H7 (cell line): Measurements from ENCODE around the gene VAT1. TPM values are rescaled to one million over a fixed set of nuclear protein-coding genes. Genes with fewer than 3 reads are reported as not detected.
"Not testable (repeated sequence)": the region's sequence is repeated elsewhere in the genome, so short reads cannot be mapped to it uniquely, and the experiment has no call there.

Experiments used
- DNase-seq: peaks from one replicate; pipeline ENCODE4 v3.0.0; 2012
- H3K27me3 ChIP-seq: 2 replicates; pipeline ENCODE4 v1.6.0; 2011; ENCODE audit warnings: mild to moderate bottlenecking, low read length; ENCODE audit not compliant: control insufficient read depth, insufficient read depth
- H3K36me3 ChIP-seq: replicated peaks from 2 replicates; pipeline ENCODE4 v1.5.1; 2011; ENCODE audit warnings: low read length; ENCODE audit not compliant: control insufficient read depth, insufficient read depth
- H3K4me3 ChIP-seq: 2 replicates; pipeline ENCODE4 v1.5.1; 2011; ENCODE audit warnings: low read depth, mild to moderate bottlenecking, control low read depth, low read length, moderate library complexity; ENCODE audit not compliant: insufficient read depth
- total RNA-seq: library from RNA; depleted of rRNA; stranded (reverse); fragments of >200 nt; shearing (Covaris generic); gene quantifications from 2 replicates; pipeline ENCODE4 v1.2.3, GENCODE V29; 2014; rRNA removed

The VAT1 gene
- 263 and 264 TPM in 2 replicates for total RNA-seq

GRCh38 chr17:43021741-43022512 is at the start of gene VAT1:
Gene VAT1, minus strand, starts transcription at chr17:43022385. Its CDS starts 63 bp downstream, at chr17:43022322.
- Histone ChIP-seq H3K4me3 (peak within 1 kb of the TSS; percentile 98), H3K27me3 (no peaks in the 10 kb centered on the region), H3K36me3 (peaks cover 12% of the 10 kb centered on the region)
- DNase-seq, result peak; percentile 96

- Histone ChIP-seq H3K36me3 (no peaks in the 10 kb centered on the region; the same call in 1 of the 2 replicates), H3K27me3 (no peaks in the 10 kb centered on the region), H3K4me3 (no peak overlapping the region)
- DNase-seq, result no peak
Measured at GRCh38 chr17:43070872-43071271, 48.7 kb upstream of the VAT1 start.

GRCh38 chr17:43070257-43070656 is 48.1 kb upstream of the VAT1 start:
- Histone ChIP-seq H3K36me3 (no peaks in the 10 kb centered on the region; the same call in 1 of the 2 replicates), H3K27me3 (no peaks in the 10 kb centered on the region), H3K4me3 (no peak overlapping the region)
- DNase-seq, result no peak

GRCh38 chr17:43069368-43069898 is 47.2 kb upstream of the VAT1 start:
- H3K4me3 ChIP-seq, result no peak overlapping the region
- no peak for DNase-seq
- no peaks in the 10 kb centered on the region for H3K27me3 ChIP-seq
- no peaks in the 10 kb centered on the region; the same call in 1 of the 2 replicates for H3K36me3 ChIP-seq

- no peaks in the 10 kb centered on the region; the same call in 1 of the 2 replicates for H3K36me3 ChIP-seq
- DNase-seq, result no peak
- H3K4me3 ChIP-seq, result no peak overlapping the region
- H3K27me3 ChIP-seq, result no peaks in the 10 kb centered on the region
Measured at GRCh38 chr17:43068570-43069367, 46.6 kb upstream of the VAT1 start.

- Histone ChIP-seq H3K27me3 (no peaks in the 10 kb centered on the region), H3K36me3 (no peaks in the 10 kb centered on the region), H3K4me3 (no peak overlapping the region)
- no peak for DNase-seq
Measured at GRCh38 chr17:43062984-43063638, 40.9 kb upstream of the VAT1 start.

GRCh38 chr17:43056051-43056450 is 33.9 kb upstream of the VAT1 start:
- no peak for DNase-seq
- H3K36me3 ChIP-seq, result peaks cover 5% of the 10 kb centered on the region

GRCh38 chr17:43053008-43053407 is 30.8 kb upstream of the VAT1 start:
- not testable (repeated sequence) for H3K4me3 ChIP-seq, DNase-seq, H3K27me3 ChIP-seq, H3K36me3 ChIP-seq

More at GRCh38 chr17:43056051-43056450, 33.9 kb upstream of the VAT1 start:
- Histone ChIP-seq H3K4me3 (no peak overlapping the region), H3K27me3 (no peaks in the 10 kb centered on the region)

- Histone ChIP-seq H3K36me3 (peaks cover 6% of the 10 kb centered on the region), H3K27me3 (no peaks in the 10 kb centered on the region), H3K4me3 (no peak overlapping the region)
- DNase-seq, result no peak
Measured at GRCh38 chr17:43051969-43052368, 29.8 kb upstream of the VAT1 start.

- H3K36me3 ChIP-seq, result peaks cover 2% of the 10 kb centered on the region
- H3K27me3 ChIP-seq, result no peaks in the 10 kb centered on the region
- DNase-seq, result no peak
- H3K4me3 ChIP-seq, result no peak overlapping the region
Measured at GRCh38 chr17:43044024-43044423, 21.8 kb upstream of the VAT1 start.

GRCh38 chr17:43043307-43043706 is 21.1 kb upstream of the VAT1 start:
- H3K36me3 ChIP-seq, result peaks cover 2% of the 10 kb centered on the region
- no peak for DNase-seq
- H3K4me3 ChIP-seq, result no peak overlapping the region
- H3K27me3 ChIP-seq, result no peaks in the 10 kb centered on the region

- peak; percentile 45 for DNase-seq
- H3K27me3 ChIP-seq, result no peaks in the 10 kb centered on the region
- no peaks in the 10 kb centered on the region; the same call in 1 of the 2 replicates for H3K36me3 ChIP-seq
Measured at GRCh38 chr17:43042025-43042628, 19.9 kb upstream of the VAT1 start.

GRCh38 chr17:43040655-43041054 is 18.5 kb upstream of the VAT1 start:
- Histone ChIP-seq H3K36me3 (no peaks in the 10 kb centered on the region; the same call in 1 of the 2 replicates), H3K4me3 (no peak overlapping the region), H3K27me3 (no peaks in the 10 kb centered on the region)
- peak; percentile 30 for DNase-seq

More at GRCh38 chr17:43042025-43042628, 19.9 kb upstream of the VAT1 start:
- no peak overlapping the region for H3K4me3 ChIP-seq

GRCh38 chr17:43039646-43040045 is 17.5 kb upstream of the VAT1 start:
- no peak for DNase-seq
- Histone ChIP-seq H3K36me3 (no peaks in the 10 kb centered on the region; the same call in 1 of the 2 replicates), H3K27me3 (no peaks in the 10 kb centered on the region), H3K4me3 (no peak overlapping the region)
